K562 (cell line): ENCODE data around the gene SULT1A2. TPM values are rescaled to one million over a fixed set of nuclear protein-coding genes. Genes with fewer than 3 reads are reported as not detected.

Experiments
- BHLHE40 ChIP-seq: IDR thresholded peaks from 2 replicates; pipeline ENCODE4 v1.6.1; 2011; ENCODE audit warnings: low read length, improper control_type of control experiment
- IRF2 ChIP-seq: sonication (generic); formaldehyde crosslinking; IDR thresholded peaks from 2 replicates; pipeline ENCODE4 v1.8.1; 2022; ENCODE audit warnings: mild to moderate bottlenecking, missing genetic modification reagents
- KAT7 ChIP-seq: sonication (generic); formaldehyde crosslinking; IDR thresholded peaks from 2 replicates; pipeline ENCODE4 v1.8.0; 2022; ENCODE audit warnings: missing genetic modification reagents, mild to moderate bottlenecking, borderline replicate concordance
- MYNN ChIP-seq, 2 experiments: sonication (generic); formaldehyde crosslinking in 1 of 2; IDR thresholded peaks; 2 replicates each; pipeline versions ENCODE4 v1.5.0 to v1.6.1; 2016 to 2020; ENCODE audit warnings: antibody characterized with exemption in 1 of 2, missing genetic modification reagents in 1 of 2
- NFXL1 ChIP-seq: fragments of 450-650 bp; formaldehyde crosslinking; IDR thresholded peaks from 2 replicates; pipeline ENCODE4 v1.4.0; 2021; ENCODE audit warnings: mild to moderate bottlenecking
- POLR2G ChIP-seq: fragments of 200-400 bp; formaldehyde crosslinking; IDR thresholded peaks from 2 replicates; pipeline ENCODE4 v1.6.1; 2017; ENCODE audit warnings: low read depth, mild to moderate bottlenecking, antibody characterized with exemption, low read length, moderate library complexity
- RBFOX2 ChIP-seq: fragments of 200-400 bp; formaldehyde crosslinking; IDR thresholded peaks from 2 replicates; pipeline ENCODE4 v1.6.1; 2017; ENCODE audit warnings: low read depth, mild to moderate bottlenecking, low read length, moderate library complexity
- SETDB1 ChIP-seq: IDR thresholded peaks from one replicate; pipeline ENCODE4 v1.6.1; 2012; ENCODE audit warnings: low read length, control low read depth, inconsistent platforms
- SIN3B ChIP-seq: fragments of 450-650 bp; IDR thresholded peaks from 2 replicates; pipeline ENCODE4 v1.6.1; 2017; ENCODE audit warnings: low read depth, mild to moderate bottlenecking, moderate library complexity
- SP1 ChIP-seq: sonication (generic); formaldehyde crosslinking; IDR thresholded peaks from 2 replicates; pipeline ENCODE4 v1.8.1; 2022; ENCODE audit warnings: mild to moderate bottlenecking, missing genetic modification reagents
- SRF ChIP-seq, 2 experiments: fragments of 250-450, 450-650 bp in 1 of 2; sonication (Bioruptor Pico) in 1 of 2; sonication (generic) in 1 of 2; formaldehyde crosslinking; IDR thresholded peaks; 2 replicates each; pipeline versions ENCODE4 v1.5.0 to v1.5.1; 2020 to 2022; ENCODE audit warnings: mild to moderate bottlenecking in 1 of 2, missing genetic modification reagents in 1 of 2
- TAF7 ChIP-seq: fragments of 450-650 bp; IDR thresholded peaks from 2 replicates; pipeline ENCODE4 v1.6.1; 2016; ENCODE audit warnings: missing genetic modification characterization, missing compliant biosample characterization
- TEAD1 ChIP-seq, 2 experiments: fragments of 450-650 bp in 1 of 2; sonication (generic) in 1 of 2; formaldehyde crosslinking; IDR thresholded peaks; 2 replicates each; pipeline versions ENCODE4 v1.4.0 to v1.8.0; 2020 to 2022; ENCODE audit warnings: mild to moderate bottlenecking in 2 of 2, missing genetic modification reagents in 1 of 2
- ZC3H11A ChIP-seq: IDR thresholded peaks from 2 replicates; pipeline ENCODE4 v1.6.1; 2012; ENCODE audit warnings: low read depth, low read length, improper control_type of control experiment
- ZNF324 ChIP-seq: fragments of 250-450 bp; sonication (Bioruptor Pico); IDR thresholded peaks from 2 replicates; pipeline ENCODE4 v1.4.0; 2020; ENCODE audit warnings: mild to moderate bottlenecking
- ZNF57 ChIP-seq: fragments of 450-650 bp; formaldehyde crosslinking; IDR thresholded peaks from 2 replicates; pipeline ENCODE4 v1.4.0; 2020; ENCODE audit warnings: mild to moderate bottlenecking, moderate library complexity
- polyA plus RNA-seq, 8 experiments: library from polyadenylated mRNA; depleted of rRNA in 4 of 8; stranded (reverse) in 5 of 8; unstranded in 3 of 8; fragments of >200 nt; fragmentation: Nextera tagmentation in 2 of 8; fragmentation: Illumina TruSeq in 1 of 8; extraction: Ambion mirVana in 2 of 8; extraction: Trizol in 1 of 8; gene quantifications; 2 replicates each; pipeline versions ENCODE4 v1.2.1 to v1.2.3, GENCODE V29; 2011 to 2014; ENCODE audit warnings: inconsistent platforms in 1 of 8, missing spikeins in 1 of 8
- total RNA-seq, 7 experiments: library from RNA; depleted of rRNA in 6 of 7; stranded (reverse); fragments of >200 nt in 6 of 7; fragmentation: Illumina TruSeq in 2 of 7; extraction: Trizol in 2 of 7; gene quantifications; 2 replicates each; pipeline versions ENCODE4 v1.2.1 to v1.2.3, GENCODE V29; 2011 to 2021; ENCODE audit warnings: low replicate concordance in 1 of 7
- TF ChIP-seq, protein P1 (sequence below), 2 experiments: fragments of 450-650 bp; formaldehyde crosslinking in 1 of 2; IDR thresholded peaks; 2 replicates each; pipeline versions ENCODE4 v1.4.0 to v1.6.1; 2014 to 2020; ENCODE audit warnings: mild to moderate bottlenecking in 2 of 2, borderline replicate concordance in 1 of 2, low read depth in 1 of 2

Gene SULT1A2
- total and polyA plus RNA-seq, 9 of the 15 experiments (the other 6 are each of a cell fraction or from before 2014, with no cell fraction given) = 0.73 to 3.2 (median 1.7) TPM

- TF ChIP-seq, protein P1, sequence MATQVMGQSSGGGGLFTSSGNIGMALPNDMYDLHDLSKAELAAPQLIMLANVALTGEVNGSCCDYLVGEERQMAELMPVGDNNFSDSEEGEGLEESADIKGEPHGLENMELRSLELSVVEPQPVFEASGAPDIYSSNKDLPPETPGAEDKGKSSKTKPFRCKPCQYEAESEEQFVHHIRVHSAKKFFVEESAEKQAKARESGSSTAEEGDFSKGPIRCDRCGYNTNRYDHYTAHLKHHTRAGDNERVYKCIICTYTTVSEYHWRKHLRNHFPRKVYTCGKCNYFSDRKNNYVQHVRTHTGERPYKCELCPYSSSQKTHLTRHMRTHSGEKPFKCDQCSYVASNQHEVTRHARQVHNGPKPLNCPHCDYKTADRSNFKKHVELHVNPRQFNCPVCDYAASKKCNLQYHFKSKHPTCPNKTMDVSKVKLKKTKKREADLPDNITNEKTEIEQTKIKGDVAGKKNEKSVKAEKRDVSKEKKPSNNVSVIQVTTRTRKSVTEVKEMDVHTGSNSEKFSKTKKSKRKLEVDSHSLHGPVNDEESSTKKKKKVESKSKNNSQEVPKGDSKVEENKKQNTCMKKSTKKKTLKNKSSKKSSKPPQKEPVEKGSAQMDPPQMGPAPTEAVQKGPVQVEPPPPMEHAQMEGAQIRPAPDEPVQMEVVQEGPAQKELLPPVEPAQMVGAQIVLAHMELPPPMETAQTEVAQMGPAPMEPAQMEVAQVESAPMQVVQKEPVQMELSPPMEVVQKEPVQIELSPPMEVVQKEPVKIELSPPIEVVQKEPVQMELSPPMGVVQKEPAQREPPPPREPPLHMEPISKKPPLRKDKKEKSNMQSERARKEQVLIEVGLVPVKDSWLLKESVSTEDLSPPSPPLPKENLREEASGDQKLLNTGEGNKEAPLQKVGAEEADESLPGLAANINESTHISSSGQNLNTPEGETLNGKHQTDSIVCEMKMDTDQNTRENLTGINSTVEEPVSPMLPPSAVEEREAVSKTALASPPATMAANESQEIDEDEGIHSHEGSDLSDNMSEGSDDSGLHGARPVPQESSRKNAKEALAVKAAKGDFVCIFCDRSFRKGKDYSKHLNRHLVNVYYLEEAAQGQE (IDR thresholded peaks at IDR 0.05; ENCODE audit: borderline replicate concordance) = no peak
- TF ChIP-seq, protein P1 (CRISPR knock-in tag; IDR thresholded peaks at IDR 0.05; ENCODE audit: low read depth) = 0 out of 2 replicates have a peak, but pooled peaks have one; percentile 53
- TF ChIP-seq IRF2 (CRISPR knock-in tag) (no peak), ZNF324 (CRISPR knock-in tag) (0 out of 2 replicates have a peak, but pooled peaks have one; percentile 15), TEAD1 (CRISPR knock-in tag; IDR thresholded peaks at IDR 0.05) (peak in 1 of 2 experiments; percentile 64; a peak in 1 of 4 replicates), SP1 (peak; percentile 87), SETDB1 (no peak), SIN3B (peak; percentile 67), RBFOX2 (peak; percentile 96), NFXL1 (no peak), ZNF57 (no peak), ZC3H11A (no peak), BHLHE40 (peak; percentile 24; the same call in 1 of the 2 replicates), KAT7 (CRISPR knock-in tag) (peak; percentile 40; the same call in 1 of the 2 replicates), SRF (CRISPR knock-in tag; IDR thresholded peaks at IDR 0.05) (peak in 1 of 2 experiments; percentile 84; a peak in 2 of 4 replicates), POLR2G (peak; percentile 98), TAF7 (tag) (peak; percentile 72; the same call in 1 of the 2 replicates), MYNN (IDR thresholded peaks at IDR 0.05) (no peak), MYNN (CRISPR knock-in tag; IDR thresholded peaks at IDR 0.05) (no peak)
Measured at GRCh38 chr16:28553776-28554633, 42.8 kb downstream of the SULT1A2 start, which contains the start of gene SGF29 (continued).
